Measurements from ENCODE around the gene MEOX2.

The MEOX2 gene

DNA sequence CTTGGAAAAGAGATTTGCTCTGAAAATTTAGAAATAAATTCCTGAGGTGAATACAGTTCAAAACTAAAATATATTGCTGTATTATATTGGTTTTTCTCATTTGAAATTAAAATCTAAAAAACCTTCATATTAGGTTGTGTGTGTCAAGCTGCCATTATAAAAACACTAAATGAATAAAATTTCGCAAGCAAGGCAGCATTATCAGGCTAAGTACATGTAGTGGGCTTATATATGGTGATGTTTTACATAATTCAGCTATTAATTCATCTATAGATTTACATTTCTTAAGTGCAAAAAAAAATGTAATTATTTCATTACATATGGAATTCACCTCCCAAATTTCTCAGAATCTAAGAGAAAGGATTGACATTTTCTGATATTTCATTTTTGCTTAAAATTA lies 5.3 kb downstream of the MEOX2 start:
- no peak for DNase-seq (ENCODE audit: low read depth)

DNA sequence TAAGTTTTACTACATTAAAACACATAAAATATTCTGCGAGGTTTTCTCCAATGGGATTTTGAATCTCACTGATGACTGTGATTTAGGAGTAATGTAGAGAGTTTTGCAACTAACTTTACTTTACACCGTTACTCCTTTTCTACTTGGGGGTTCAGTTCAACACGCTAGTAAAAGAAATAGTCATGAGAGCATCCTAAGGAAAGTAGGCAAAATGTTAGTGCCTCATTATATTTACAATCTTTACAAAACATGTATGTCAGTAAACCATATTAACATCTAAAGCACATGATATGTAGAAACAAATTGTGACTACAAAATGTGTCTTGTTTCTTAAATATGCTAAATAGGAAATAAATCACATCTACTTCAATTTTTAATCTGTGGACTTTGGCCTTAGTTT lies 6.0 kb downstream of the MEOX2 start:
- no peak for DNase-seq (ENCODE audit: low read depth)

DNA sequence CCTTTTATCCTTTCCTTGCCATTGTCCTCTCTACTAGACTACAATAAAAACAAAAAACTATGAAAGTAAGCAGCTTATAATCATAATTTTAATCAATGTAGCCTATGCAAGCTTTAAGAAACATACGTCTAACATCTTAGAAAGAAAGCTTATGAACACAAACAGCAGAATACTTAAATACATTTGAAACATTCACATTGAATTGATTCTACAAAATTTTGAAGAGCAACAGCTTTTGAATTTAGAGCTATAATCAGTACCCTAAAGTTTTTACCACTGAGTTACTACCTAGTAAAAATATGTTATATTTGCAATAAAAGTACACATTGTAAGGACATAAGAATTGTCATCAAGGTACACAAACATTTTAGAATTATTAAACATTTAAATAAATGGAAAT lies 7.2 kb downstream of the MEOX2 start:
- DNase-seq (ENCODE audit: low read depth) = no peak

DNA sequence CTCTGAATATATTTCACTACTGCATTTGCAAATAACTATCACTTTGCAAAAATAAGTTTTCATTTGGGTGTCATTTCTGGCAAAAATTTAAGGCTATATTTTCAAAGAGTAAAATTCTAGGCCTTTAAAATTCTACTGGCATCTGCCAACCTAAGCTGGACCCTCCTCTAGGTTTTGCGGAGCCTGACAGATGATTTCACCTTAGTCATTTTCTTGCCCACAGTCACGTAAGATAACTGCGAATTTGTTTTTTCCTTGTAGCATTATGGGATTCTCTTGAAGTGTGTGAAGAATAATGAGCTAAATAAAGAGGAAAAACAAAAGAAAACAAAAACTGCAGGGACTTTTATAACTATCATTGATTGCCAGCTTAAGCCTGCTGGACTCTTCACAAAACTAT lies 7.8 kb downstream of the MEOX2 start:
- DNase-seq (ENCODE audit: low read depth) = no peak

DNA sequence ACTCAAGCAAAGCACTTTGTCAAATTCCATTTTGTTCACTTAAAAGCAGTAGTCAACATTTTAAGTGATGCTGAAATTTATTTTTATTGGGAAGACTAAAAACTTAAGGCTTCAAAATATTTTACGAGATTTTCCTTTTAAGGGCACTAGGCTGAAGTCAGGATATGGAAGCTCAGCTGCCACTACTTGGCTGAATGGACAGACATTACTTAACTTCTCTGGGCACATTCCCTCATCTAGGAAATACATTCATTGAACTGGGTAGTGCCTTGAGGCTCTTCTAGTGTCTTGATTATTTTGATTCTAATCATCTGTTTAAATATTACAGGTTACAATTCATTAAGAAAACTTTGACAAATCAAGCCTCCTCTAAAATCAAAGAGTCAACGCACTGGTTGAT lies 11.1 kb downstream of the MEOX2 start:
- no peak for DNase-seq (ENCODE audit: low read depth)

DNA sequence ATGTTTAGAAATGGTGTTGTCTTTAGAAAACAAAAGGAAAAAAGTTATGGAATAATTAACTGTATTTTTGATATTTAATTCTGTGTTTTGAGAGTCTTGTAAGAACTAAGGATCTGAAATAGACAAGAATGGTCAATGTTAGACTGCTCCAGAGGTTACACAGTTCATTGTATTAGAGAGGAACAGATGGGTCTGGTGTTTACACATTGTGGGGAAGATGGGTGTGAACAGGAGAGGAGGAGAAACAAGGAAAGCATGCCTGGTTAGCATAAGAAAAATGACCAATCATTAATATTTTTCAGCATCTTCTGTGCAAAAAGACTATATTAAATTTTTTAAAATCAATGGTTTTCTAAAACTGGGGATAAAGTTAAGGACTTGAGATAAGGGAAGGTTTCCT lies 11.9 kb downstream of the MEOX2 start:
- no peak for DNase-seq (ENCODE audit: low read depth)

DNA sequence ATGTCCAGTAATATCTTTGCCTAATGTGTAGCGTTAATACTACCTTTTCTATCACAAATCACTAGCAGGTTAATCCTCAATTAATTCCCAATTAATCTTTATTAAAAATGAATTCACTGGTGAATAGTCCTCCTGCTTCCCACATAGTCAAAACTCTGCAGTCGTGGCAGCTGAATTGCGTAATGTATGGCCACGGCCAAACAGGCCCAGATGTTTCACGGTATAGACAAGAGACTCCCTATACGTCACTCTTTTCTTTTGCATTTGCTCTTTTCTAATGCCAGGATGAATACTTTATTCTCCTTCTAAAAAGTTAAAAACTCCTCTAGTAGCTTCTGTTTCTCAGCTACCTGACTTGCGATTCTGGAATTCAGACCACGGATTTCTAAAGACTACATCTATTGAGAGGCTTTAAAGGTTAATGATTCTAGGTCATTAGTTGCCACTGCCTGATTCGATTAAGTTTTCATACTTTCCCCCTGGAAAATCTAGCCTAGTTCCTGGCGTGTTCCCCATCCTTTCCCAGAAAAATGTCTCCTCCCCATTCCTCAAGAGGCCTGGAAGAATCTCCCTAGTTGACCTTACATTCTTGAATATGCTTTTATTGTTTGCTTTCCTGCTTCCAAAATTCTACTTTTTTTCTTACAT lies 16.9 kb downstream of the MEOX2 start:
- DNase-seq (ENCODE audit: low read depth) = no peak

DNA sequence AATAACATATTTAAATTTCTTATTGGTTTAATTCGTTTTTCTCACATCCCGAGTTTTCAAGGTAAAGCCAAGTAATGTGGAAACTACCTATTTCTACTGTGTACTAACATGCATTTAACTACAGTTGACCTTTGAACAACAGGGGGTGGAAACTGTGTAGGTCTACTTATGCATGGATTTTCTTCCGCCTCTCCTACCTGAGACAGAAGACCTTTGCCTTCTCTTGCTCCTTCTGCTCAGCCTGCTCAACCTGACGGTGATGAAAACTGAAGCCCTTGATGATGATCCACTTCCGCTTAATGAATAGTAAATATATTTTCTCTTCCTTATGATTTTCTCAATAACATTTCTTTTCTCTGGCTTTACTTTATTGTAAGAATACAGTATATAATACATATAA lies 18.5 kb downstream of the MEOX2 start:
- no peak for DNase-seq (ENCODE audit: low read depth)

DNA sequence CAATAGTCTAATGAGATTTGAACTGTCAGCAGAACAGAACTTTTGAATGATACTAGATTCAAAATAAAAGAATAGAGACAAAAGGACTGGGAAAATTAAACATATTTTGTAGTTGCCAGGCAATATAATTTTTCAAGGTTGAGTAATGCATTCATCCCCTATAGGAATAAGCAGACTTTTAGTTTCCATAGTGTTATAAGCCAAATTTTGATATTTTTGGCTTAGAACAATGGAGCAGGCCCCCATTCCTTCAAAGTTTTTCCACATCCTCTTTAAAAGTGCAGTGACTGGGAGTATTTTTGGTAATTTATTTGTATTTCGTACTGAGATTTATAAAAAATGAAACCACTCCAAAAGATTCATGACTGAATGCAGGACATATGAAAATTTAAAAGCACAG lies 24.0 kb downstream of the MEOX2 start:
- DNase-seq (ENCODE audit: low read depth) = no peak

DNA sequence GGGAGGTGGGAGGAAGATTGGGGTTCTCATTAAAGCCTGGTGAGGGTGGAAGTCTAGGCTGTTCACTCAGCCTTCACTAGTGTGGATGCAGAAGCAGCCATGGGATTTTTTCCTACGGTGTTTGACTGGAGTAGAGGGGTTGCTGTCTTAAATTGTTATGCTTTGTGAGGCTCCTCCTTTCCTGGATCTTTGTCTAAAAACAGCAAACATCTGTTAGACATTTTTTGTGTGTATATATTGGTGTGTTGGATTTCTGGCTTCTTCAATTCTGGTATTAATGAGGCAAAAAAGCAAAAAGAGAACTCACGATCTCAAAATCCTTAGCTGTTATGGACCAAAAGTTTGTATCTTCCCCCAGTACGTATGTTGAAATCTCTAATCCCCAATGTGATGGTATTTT lies 28.2 kb downstream of the MEOX2 start:
- DNase-seq (ENCODE audit: low read depth) = no peak

DNA sequence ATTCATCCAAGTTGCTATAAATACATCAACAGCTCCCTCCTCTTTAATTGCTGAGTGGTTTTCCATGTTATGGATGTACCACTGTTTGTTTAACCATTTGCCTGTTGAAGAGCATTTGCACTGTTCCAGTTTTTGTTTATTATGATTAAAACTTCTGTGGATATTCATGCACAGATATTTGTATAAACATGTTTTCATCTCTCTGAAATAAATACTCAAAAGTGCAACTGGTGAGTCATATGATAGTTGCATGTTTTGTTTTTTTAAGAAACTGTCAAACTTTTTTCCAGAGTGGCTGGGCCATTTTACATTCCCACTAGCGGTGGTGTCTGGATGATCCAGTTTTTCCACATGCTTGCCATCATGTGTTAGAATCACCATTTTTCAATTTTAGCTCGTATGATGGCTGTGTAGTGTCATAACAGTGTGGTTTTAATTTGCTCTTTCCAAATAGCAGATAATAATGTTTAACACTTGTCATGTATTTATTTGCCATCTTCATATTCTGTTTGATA lies 33.6 kb downstream of the MEOX2 start:
- DNase-seq (ENCODE audit: low read depth) = no peak

DNA sequence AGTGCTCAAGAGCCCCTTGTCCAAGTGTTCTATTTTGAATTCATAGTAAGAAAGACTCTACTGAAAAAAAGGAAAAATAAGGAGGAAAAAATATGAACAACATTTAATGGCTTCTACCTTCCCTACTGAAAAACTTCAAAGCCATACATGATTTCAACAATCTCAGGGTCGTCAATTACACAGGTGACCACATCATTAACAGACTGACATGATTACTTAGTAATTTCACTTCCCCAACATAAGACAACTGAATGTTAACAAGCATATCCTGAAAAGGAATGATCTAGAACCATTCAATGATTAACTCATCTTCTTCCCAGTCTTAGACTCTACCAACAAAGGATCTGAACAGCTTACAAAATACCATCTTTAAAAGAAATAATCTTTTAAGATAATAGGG lies 34.8 kb downstream of the MEOX2 start:
- DNase-seq (ENCODE audit: low read depth) = no peak

DNA sequence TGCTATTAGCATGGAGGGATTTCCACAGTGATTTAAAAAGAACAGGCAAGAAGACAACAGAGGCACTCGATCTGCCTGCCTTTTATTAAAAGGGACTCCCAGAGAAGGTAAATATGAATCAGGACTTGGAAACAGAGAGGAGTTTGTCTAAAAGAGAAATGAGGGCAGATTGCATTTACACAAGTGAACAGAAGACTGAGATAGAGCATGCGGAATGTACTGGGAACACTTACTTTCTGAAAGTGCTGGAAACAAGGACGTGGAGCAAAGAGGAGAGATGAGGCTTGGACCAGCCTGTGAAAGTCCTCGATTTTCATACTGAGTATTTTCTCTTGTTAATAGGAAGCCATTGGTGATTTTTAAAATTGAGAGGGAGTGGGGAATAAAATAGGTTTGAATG lies 35.7 kb downstream of the MEOX2 start:
- DNase-seq (ENCODE audit: low read depth) = no peak

DNA sequence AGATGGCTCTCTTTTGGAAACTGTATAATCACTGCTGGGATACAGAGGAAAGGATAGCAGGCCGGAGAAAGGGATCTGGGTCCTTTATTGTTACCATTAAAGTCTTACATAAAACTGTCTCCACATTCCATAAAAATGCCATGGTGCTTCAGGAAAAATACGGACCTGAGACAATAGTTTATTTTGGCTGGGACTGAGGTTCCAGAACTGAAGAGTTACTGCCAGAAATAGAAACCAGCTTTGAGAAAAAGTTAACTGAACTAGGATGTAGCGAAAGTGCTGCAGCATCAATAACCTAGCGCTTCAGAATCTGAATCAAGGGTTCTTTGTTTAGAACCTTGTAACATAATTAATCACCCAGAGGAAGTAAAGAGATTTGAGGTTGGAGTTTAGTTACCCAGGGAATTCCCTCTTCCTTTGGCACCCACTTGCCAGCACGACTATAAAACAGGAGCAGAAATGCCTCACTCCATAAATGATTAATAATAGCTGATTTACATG lies 38.0 kb downstream of the MEOX2 start:
- DNase-seq (ENCODE audit: low read depth) = no peak

DNA sequence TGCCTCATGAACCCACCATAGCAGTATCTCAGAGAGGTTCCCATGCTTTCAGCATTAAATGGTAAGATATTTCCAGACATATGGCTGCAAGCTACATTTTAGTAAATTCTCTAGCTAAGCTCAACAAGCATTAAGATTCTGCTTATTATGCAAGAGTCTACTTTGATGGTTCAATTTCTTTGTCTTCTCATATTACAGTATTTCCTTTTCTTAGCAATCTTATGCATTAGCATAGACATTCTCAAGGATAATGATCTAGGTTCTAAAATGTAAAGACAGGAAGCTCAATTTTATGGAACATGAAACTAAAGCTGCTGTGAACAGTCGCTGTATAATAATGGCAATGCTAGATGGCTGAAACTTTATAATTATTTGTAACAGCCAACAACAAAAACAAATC lies 39.2 kb downstream of the MEOX2 start:
- no peak for DNase-seq (ENCODE audit: low read depth)

DNA sequence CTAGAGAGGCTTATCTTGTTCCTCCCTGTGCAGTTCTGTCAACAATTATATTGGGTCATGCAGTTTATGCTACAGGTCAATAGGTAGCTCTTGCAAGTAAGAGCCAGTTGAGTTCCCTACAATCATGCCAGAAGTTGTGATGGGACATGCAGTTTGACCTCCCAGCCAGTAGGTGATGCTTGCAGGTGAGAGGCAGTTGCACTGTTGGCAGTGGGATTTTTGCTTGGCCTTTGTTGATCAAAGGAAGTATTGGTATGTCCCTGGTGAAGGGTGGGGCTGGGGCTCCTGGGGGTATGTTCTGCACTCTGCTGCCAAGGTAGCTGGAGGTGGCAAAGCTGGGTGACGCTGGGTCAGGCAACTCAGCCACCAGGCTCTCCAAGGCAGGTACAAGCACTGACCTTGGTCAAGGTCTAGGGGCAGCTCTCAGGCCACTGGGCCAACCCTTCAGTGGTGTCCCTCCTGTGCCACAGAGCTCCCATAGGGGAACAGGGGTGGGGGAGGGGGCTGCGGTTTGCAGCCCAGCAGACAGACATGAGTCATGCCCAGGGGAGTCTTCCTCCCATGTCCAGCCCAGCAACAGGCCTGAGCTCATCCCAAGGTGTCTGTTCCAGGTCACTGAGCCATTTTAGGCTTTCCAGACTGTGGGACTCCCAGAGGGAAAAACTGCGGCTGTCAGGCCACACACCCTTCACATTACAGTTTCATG lies 43.3 kb downstream of the MEOX2 start:
- no peak for DNase-seq (ENCODE audit: low read depth)

DNA sequence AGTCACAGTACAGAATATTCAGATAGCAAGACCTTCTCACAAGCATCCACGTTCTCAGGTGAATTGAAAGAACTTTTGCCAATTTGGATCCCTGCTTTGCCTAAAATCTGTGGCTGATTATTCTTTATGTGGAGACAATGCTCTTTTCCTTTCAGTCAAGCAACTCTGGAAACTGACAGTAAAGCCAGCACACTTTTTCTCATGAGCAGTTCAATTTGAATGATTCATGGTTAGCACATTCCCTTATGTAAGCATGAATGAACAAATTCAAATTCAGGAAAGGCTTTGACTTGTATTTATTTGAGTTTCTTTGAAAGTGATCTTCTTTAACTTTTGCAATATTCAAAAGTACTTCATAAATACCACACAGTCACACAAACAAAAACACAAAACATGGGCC lies 57.6 kb downstream of the MEOX2 start:
- DNase-seq (ENCODE audit: low read depth) = no peak

DNA sequence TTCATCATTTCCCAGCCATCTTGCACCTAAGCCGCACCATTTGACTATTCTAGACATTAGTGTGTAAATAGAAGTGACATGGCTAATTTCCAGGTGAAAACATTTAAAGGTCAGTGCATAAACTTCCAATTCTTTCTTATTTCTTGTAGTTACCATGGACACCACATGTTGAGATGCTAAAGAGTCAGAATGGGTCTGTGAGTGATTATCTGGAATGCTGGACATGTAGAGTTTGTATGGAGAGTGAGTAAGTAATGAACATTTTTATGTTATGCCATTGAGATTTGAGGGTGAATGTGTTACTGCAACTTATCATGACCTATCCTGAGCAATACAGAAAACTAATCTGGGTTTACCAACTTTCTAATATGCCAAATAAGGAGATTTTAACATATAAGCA lies 60.4 kb downstream of the MEOX2 start:
- DNase-seq (ENCODE audit: low read depth) = no peak

DNA sequence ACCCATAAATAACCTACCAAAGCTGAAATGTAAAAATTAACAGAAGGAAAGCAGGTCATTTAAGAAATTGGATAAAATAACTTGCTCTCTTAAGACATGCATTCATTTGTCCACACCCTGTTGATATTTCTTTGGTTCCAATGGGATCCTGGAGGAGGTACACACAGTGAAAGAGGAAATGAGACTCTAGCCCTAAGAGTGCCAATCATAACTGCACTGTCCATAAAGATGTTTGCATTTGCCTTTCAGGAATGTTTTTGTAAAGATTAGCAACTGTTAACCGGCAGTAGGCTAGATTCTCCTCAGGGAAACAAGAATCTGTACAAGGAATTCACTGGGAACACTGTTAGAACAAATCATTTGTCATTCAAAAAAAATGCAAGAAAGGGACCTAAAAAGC lies 61.0 kb downstream of the MEOX2 start:
- DNase-seq (ENCODE audit: low read depth) = no peak

DNA sequence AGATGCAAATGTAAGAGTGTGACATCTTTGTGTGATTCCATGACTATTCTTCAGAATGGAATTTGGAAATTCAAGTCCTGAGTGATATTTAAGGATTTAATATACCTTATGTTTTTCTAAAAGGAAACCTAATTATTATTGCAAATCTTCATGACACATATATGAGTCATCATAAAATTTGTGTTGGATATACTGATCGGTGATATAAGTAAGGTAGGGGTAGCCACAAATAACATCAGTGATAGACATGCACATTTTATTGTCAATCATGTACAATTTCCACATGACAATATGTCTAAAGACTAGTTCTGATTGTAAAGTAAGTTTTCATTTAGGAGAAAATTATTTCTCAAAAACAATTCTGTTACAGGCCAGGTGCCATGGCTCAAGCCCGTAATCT lies 65.0 kb downstream of the MEOX2 start:
- no peak for DNase-seq (ENCODE audit: low read depth)

DNA sequence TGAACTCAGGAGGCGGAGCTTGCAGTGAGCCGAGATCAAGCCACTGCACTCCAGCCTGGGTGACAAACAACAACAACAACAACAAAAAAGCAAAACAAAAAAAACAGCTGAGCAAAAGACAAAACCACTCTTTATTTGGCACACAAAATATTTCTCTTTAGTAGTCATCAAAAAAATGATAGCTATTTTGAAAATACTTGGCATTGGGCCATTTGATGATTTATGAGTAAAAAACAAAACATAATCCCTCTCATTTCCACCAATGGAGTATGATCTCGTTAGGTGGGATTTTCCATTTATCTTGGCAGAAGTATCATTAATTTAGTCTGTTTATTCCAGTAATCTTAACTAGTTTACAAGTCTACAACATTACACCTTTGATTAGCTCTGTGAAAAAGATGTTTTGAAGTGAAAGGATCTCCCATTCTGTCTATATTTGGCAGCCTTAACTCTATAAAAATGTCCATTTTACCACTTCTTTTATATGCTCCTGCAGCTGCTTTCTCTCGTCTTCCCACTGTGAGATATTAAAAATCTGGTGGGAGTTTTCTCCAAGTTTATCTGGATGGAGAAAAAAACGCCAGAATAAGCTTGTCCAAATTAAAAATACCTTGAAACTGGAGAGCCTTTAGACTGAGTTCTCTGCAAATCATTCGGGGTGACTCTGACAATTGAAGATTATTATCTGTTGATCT lies 65.8 kb downstream of the MEOX2 start:
- no peak for DNase-seq (ENCODE audit: low read depth)

DNA sequence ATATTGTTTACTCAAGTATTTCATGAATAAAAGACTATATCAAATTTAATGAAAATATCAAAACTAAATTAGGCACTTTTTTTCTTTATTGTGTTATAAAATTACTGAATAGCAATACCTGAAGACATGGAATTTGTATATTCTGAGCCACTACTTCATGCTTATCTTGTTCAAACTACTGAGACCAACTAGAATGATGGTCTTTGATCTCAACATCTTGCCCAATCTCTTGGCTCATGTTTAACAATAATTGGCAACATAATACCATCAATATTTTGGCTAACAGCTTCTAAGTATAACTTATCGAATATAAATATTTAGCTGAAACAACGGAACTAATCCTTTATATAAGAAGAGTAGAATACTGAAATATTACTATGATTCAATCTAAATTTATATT lies 68.2 kb downstream of the MEOX2 start:
- no peak for DNase-seq (ENCODE audit: low read depth)

DNA sequence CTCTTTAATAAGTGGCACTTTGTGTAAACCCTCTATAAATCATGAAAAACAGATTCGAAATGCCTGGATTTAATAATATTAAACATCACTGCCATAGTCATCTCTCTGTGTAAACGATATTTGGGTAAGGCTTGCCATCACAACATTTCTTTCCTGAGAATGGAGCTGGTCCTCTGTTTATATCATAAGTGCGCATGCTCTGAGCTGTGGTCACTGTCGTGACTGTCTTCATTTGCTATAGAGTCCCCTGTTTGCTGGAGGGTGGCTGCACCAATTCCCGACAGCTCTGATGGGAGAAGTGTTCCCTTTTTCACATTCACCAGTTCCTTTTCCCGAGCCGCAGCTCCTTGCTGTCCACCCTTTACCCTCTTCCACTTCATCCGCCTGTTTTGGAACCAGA lies 74.3 kb downstream of the MEOX2 start:
- no peak for DNase-seq (ENCODE audit: low read depth)
